Adrenal gland (tissue), 12 donors: ENCODE data around the gene AK8. TPM values are rescaled to one million over a fixed set of nuclear protein-coding genes. Genes with fewer than 3 reads are reported as not detected.

Experiments used
- DNase-seq, 7 donors: peaks; one replicate each; pipeline ENCODE4 v3.0.0-alpha.2; 2019 to 2020
- H3K27ac ChIP-seq, 5 donors: fragments of 200-600 bp; sonication (generic) in 4 of 5; 1 replicate in 3 of 5; 2 replicates in 2 of 5; pipeline versions ENCODE4 v1.5.1 to v1.8.0; 2016 to 2020; ENCODE audit warnings: mild to moderate bottlenecking in 1 of 5
- H3K27me3 ChIP-seq: fragments of 200-600 bp; 2 replicates; pipeline ENCODE4 v1.8.0; 2021
- H3K36me3 ChIP-seq, 2 donors: fragments of 200-600 bp; replicated peaks in 1 of 2; 1 replicate in 1 of 2; 2 replicates in 1 of 2; pipeline versions ENCODE4 v1.5.1 to v1.8.0; 2018 to 2022
- H3K4me1 ChIP-seq, 2 donors: fragments of 200-600 bp; replicated peaks in 1 of 2; 1 replicate in 1 of 2; 2 replicates in 1 of 2; pipeline versions ENCODE4 v1.5.1 to v1.8.0; 2018 to 2021
- H3K4me3 ChIP-seq, 4 donors: fragments of 200-600 bp; sonication (generic) in 3 of 4; one replicate each; pipeline ENCODE4 v1.5.1; 2016 to 2018
- H3K9me3 ChIP-seq, 3 donors: fragments of 200-600 bp; sonication (generic) in 1 of 3; replicated peaks in 1 of 3; 1 replicate in 2 of 3; 2 replicates in 1 of 3; pipeline versions ENCODE4 v1.5.1 to v1.8.0; 2016 to 2021
- CTCF ChIP-seq, 6 experiments: fragments of 450-650 bp in 4 of 6; fragments of 200-600 bp in 2 of 6; sonication (generic) in 1 of 6; IDR thresholded peaks; 1 replicate in 5 of 6; 2 replicates in 1 of 6; pipeline versions ENCODE4 v1.5.1 to v1.8.0; 2016 to 2021; ENCODE audit warnings: antibody characterized with exemption in 6 of 6, mild to moderate bottlenecking in 2 of 6, moderate library complexity in 1 of 6
- POLR2A ChIP-seq, 2 donors: fragments of 450-650 bp; IDR thresholded peaks; one replicate each; pipeline ENCODE4 v1.6.1; 2017; ENCODE audit warnings: antibody characterized with exemption in 2 of 2, mild to moderate bottlenecking in 2 of 2, moderate library complexity in 1 of 2
- WGBS, 4 donors: extraction: QIAGEN DNeasy Blood & Tissue Kit in 2 of 4; methylation state at CpG; one replicate each; pipeline versions ENCODE4 v1.1.5 to v1.1.7; 2013 to 2017; 5-methylcytosine and 5-hydroxymethylcytosine counted together
- intact Hi-C, 2 donors: fragments of 100-400 bp; cut with DNase I; formaldehyde crosslinking; loops; one replicate each; pipeline versions ENCODE4 v1.14.1 to v1.15.0; 2022 to 2023
- polyA plus RNA-seq, 3 donors: library from polyadenylated mRNA; stranded (reverse); fragments of 200-250 nt in 2 of 3; fragments of 350-450 nt in 1 of 3; fragmentation: Illumina TruSeq in 1 of 3; extraction: RNeasy Lipid Tissue Mini Kit (QIAGEN cat#74804) in 1 of 3; gene quantifications; one replicate each; pipeline ENCODE4 v1.2.3, GENCODE V29; 2013 to 2014
- total RNA-seq, 9 donors: library from RNA; depleted of rRNA in 4 of 9; stranded (reverse); fragments of >200 nt in 4 of 9; fragments of 120-200 nt in 1 of 9; fragmentation: NEBNext Ultra II Directional in 1 of 9; extraction: Animal tissue kit (Norgen Biotek cat#: 25700) in 1 of 9; gene quantifications; one replicate each; pipeline versions ENCODE4 v1.1.0 to v1.2.4, GENCODE V29; 2013 to 2023
- donor health status: healthy with polysubstance abuse.
- donor health status: Bipolar disorder and iron deficiency.
- donor health status: DM: yes; HTN: yes; CAD: no.
- donor health status: DM: no; HTN: no; CAD: no.
- donor health status: DM: no; HTN: no; CAD: no.
- donor health status: DM: yes; HTN: yes; CAD: no.

The AK8 gene
- total and polyA plus RNA-seq, 12 donors: 0.69 to 6.0 (median 1.5) TPM

GRCh38 chr9:132801659-132802058 lies 76.4 kb downstream of the AK8 start:
- DNase-seq: no peak
- TF ChIP-seq CTCF (IDR thresholded peaks at IDR 0.05) (no peak), POLR2A (IDR thresholded peaks at IDR 0.05) (no peak)

GRCh38 chr9:132800038-132800648 lies 77.9 kb downstream of the AK8 start:
- no peaks in the 10 kb centered on the region for H3K9me3 ChIP-seq
- H3K4me3 ChIP-seq: no peak overlapping the region
- no peaks in the 10 kb centered on the region for H3K27me3 ChIP-seq
- H3K27ac ChIP-seq: peak overlapping the region in 1 of 5 donors; percentile 38
- TF ChIP-seq CTCF (IDR thresholded peaks at IDR 0.05) (peak; percentile 85 to 94 (median 90)), POLR2A (IDR thresholded peaks at IDR 0.05) (no peak)
- DNase-seq: peak; percentile 77 to 96 (median 91)
- H3K36me3 ChIP-seq: no peaks in the 10 kb centered on the region
- intact Hi-C loops: loop anchor here in 1 of 2 donors (5.0 kb wide), 2 partner anchors 223 to 293 kb away; no protein-coding TSS in a partner anchor
- 14 to 36% (median 21%) methylated on average over 6 to 22 of the region's 22 CpGs for whole genome bisulfite sequencing, 4 donors
- H3K4me1 ChIP-seq: peaks cover 4 to 21% of the 10 kb centered on the region in 2 donors

More at GRCh38 chr9:132801659-132802058, 76.4 kb downstream of the AK8 start:
- H3K4me1 ChIP-seq: peaks cover 4 to 21% of the 10 kb centered on the region in 2 donors
- intact Hi-C loops: loop anchor here in 1 of 2 donors (5.0 kb wide), 2 partner anchors 224 to 294 kb away; no protein-coding TSS in a partner anchor
- H3K27ac ChIP-seq: no peak overlapping the region
- H3K4me3 ChIP-seq: no peak overlapping the region
- no peaks in the 10 kb centered on the region for H3K36me3 ChIP-seq
- H3K27me3 ChIP-seq: no peaks in the 10 kb centered on the region
- no peaks in the 10 kb centered on the region for H3K9me3 ChIP-seq
- WGBS, 4 donors: 85 to 100% (median 95%) methylated on average over 1 to 4 of the region's 4 CpGs

GRCh38 chr9:132798817-132799790 lies 79.0 kb downstream of the AK8 start:
- no peak overlapping the region for H3K4me3 ChIP-seq
- H3K36me3 ChIP-seq: no peaks in the 10 kb centered on the region
- WGBS, 4 donors: 42 to 56% (median 49%) methylated on average over 22 to 27 of the region's 27 CpGs
- H3K4me1 ChIP-seq: peaks cover 4 to 21% of the 10 kb centered on the region in 2 donors
- intact Hi-C loops: loop anchor here (5.0 to 10.0 kb wide), 2 partner anchors 127 to 294 kb away; partner anchors contain the start of gene GTF3C4 (in 1 of the 2)
- H3K9me3 ChIP-seq: no peaks in the 10 kb centered on the region
- DNase-seq: peak; percentile 75 to 88 (median 85)
- H3K27ac ChIP-seq: peak overlapping the region in 2 of 5 donors; percentile 38 to 56
- H3K27me3 ChIP-seq: no peaks in the 10 kb centered on the region
- TF ChIP-seq POLR2A (IDR thresholded peaks at IDR 0.05) (no peak), CTCF (IDR thresholded peaks at IDR 0.05) (peak in 5 of 6 experiments; percentile 24 to 60 (median 48))
